Body of pancreas (tissue), 4 donors: Measurements from ENCODE around the gene ADAMTS17. TPM values are rescaled to one million over a fixed set of nuclear protein-coding genes. Genes with fewer than 3 reads are reported as not detected.

Experiments
- ATAC-seq: fragments of 150-250 bp; one replicate; pipeline ENCODE4 v1.9.1; 2016
- DNase-seq, 4 donors: peaks; one replicate each; pipeline ENCODE4 v3.0.0-alpha.2; 2019
- H3K27ac ChIP-seq, 4 donors: fragments of 200-600 bp; sonication (generic); 1 replicate in 3 of 4; 2 replicates in 1 of 4; pipeline versions ENCODE4 v1.5.1 to v1.6.1; 2016 to 2019; ENCODE audit warnings: mild to moderate bottlenecking in 1 of 4, mixed read lengths in 1 of 4, moderate library complexity in 1 of 4
- H3K27me3 ChIP-seq, 2 donors: fragments of 200-600 bp; sonication (generic); one replicate each; pipeline ENCODE4 v1.6.0; 2016; ENCODE audit warnings: mild to moderate bottlenecking in 1 of 2
- H3K36me3 ChIP-seq, 2 donors: fragments of 200-600 bp; sonication (generic); replicated peaks in 1 of 2; 2 replicates each; pipeline ENCODE4 v1.5.1; 2016; ENCODE audit warnings: low read depth in 2 of 2; ENCODE audit not compliant: insufficient read depth in 1 of 2
- H3K4me1 ChIP-seq: fragments of 200-600 bp; sonication (generic); one replicate; pipeline ENCODE4 v1.6.0; 2016
- H3K4me3 ChIP-seq, 2 donors: fragments of 200-600 bp; sonication (generic); 1 replicate in 1 of 2; 2 replicates in 1 of 2; pipeline ENCODE4 v1.5.1; 2016 to 2019
- H3K9me3 ChIP-seq, 3 donors: fragments of 200-600 bp; sonication (generic); 1 replicate in 2 of 3; 2 replicates in 1 of 3; pipeline ENCODE4 v1.5.1; 2016
- POLR2A ChIP-seq, 3 donors: fragments of 450-650 bp; IDR thresholded peaks; one replicate each; pipeline ENCODE4 v1.6.1; 2016; ENCODE audit warnings: antibody characterized with exemption in 3 of 3, mild to moderate bottlenecking in 2 of 3
- WGBS, 2 donors: methylation state at CpG; one replicate each; pipeline ENCODE4 v1.1.5; 2017; 5-methylcytosine and 5-hydroxymethylcytosine counted together
- intact Hi-C: fragments of 100-400 bp; cut with DNase I; formaldehyde crosslinking; loops from one replicate; pipeline ENCODE4 v1.15.1; 2023
- total RNA-seq, 2 donors: library from RNA; depleted of rRNA; stranded (reverse); fragments of >200 nt; gene quantifications; one replicate each; pipeline ENCODE4 v1.1.0, GENCODE V29; 2016
- TF ChIP-seq, protein P1 (sequence below), 7 experiments: fragments of 450-650 bp in 4 of 7; fragments of 200-600 bp in 3 of 7; sonication (generic) in 3 of 7; IDR thresholded peaks; one replicate each; pipeline ENCODE4 v1.5.1; 2016 to 2019; ENCODE audit warnings: antibody characterized with exemption in 7 of 7

Gene ADAMTS17
- total RNA-seq, 2 donors from 2014 or later = 24.6 to 26.0 TPM

DNA sequence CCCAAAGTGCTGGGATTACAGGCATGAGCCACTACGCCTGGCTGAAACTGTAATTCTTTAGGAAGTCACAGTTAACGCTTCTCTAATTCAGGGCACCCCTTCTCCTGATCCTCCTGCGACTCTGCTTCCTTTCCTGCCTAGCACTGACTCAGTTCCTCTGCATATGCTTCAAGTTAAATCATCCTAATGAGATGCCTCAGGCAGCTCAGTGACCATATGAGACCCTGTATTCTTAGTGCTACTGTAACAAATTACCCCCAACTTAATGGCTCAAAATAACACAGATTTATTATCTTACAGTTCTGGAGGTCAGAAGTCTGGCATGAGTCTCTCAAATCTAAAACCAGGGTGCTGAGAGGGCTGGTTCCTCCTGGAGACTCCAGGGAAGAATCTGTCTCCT lies 336.8 kb downstream of the ADAMTS17 start:
- no peaks in the 10 kb centered on the region for H3K4me1 ChIP-seq
- no peaks in the 10 kb centered on the region for H3K9me3 ChIP-seq
- 89 to 100% methylated on average over 3 of the region's 3 CpGs for WGBS, 2 donors
- TF ChIP-seq, protein P1, sequence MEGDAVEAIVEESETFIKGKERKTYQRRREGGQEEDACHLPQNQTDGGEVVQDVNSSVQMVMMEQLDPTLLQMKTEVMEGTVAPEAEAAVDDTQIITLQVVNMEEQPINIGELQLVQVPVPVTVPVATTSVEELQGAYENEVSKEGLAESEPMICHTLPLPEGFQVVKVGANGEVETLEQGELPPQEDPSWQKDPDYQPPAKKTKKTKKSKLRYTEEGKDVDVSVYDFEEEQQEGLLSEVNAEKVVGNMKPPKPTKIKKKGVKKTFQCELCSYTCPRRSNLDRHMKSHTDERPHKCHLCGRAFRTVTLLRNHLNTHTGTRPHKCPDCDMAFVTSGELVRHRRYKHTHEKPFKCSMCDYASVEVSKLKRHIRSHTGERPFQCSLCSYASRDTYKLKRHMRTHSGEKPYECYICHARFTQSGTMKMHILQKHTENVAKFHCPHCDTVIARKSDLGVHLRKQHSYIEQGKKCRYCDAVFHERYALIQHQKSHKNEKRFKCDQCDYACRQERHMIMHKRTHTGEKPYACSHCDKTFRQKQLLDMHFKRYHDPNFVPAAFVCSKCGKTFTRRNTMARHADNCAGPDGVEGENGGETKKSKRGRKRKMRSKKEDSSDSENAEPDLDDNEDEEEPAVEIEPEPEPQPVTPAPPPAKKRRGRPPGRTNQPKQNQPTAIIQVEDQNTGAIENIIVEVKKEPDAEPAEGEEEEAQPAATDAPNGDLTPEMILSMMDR (IDR thresholded peaks at IDR 0.05) = no peak
- TF ChIP-seq POLR2A (IDR thresholded peaks at IDR 0.05) = no peak
- no peak overlapping the region for H3K4me3 ChIP-seq
- DNase-seq = no peak
- no peak for ATAC-seq
- no peak overlapping the region for H3K27ac ChIP-seq
- intact Hi-C loops = no loop called here
- no peaks in the 10 kb centered on the region for H3K36me3 ChIP-seq
- no peaks in the 10 kb centered on the region for H3K27me3 ChIP-seq

DNA sequence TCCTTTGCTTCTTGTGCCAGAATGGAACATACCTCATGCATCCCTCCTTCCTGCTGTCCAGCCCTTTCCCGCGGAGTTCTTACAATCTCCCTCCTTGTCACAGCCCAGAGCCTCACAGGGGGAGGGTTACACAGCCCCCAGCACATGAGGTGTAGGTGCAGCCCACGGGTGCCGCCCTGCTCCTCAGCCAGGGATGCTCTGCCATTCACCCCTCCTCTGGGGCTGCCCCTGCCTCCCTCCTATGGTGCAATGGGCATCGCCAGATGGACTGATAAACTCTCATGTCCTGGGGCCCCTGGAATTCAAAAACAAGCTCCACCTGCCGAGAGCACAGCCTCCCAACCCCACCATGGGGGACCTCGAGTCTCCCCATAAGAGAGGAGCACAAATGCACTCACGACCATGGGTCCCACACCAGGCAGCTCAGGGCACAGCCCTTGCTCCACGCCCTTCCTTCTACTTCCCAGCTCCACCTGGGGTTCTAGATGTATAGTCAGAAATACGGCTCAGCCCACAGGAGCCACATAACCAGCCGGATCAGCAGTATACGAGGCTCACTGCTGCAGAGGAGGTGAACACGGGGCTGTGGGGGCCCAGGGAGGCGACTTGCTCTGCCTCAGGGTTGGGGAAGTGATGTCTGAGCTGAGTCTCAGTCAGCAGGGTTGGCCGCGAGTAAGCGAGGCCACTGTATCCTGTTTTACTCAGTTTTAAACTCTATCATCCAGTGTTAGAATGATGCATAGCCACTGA lies 338.8 kb downstream of the ADAMTS17 start:
- no peak for ATAC-seq
- no peak for DNase-seq
- Histone ChIP-seq H3K27ac (no peak overlapping the region), H3K27me3 (no peaks in the 10 kb centered on the region), H3K4me1 (no peaks in the 10 kb centered on the region), H3K36me3 (no peaks in the 10 kb centered on the region), H3K4me3 (no peak overlapping the region), H3K9me3 (no peaks in the 10 kb centered on the region)
- TF ChIP-seq POLR2A (IDR thresholded peaks at IDR 0.05) = no peak
- TF ChIP-seq, protein P1 (IDR thresholded peaks at IDR 0.05) = no peak
- WGBS, 2 donors = 85 to 89% methylated on average over 17 of the region's 17 CpGs
- intact Hi-C loops = no loop called here

DNA sequence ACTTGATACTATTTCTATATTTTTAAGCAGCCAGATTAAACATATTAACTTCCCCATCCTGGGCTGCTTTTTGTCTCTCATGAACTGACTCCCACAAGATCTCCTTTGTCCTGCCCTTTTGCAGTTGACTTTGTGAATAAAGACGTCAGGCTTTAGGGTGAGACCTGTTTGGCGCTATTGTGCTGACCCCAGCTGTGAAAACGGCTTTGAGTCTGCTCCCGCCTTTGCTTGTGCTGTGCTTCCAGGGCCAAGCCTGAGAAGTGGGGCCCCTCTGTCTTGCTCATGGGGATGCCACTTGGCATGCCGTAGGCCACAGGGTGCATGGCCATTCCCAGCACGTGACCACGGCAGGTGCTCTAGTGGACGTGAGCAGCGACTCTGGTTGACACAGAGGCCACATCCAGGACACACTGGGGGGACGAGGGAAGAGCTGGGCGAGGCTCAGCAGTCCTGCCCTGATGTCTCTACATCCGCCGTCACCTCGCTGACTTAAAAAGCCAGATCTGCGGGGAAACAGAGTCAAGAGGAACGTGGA lies 339.6 kb downstream of the ADAMTS17 start:
- Histone ChIP-seq H3K36me3 (no peaks in the 10 kb centered on the region), H3K27ac (no peak overlapping the region), H3K4me1 (no peaks in the 10 kb centered on the region), H3K27me3 (no peaks in the 10 kb centered on the region), H3K4me3 (no peak overlapping the region), H3K9me3 (no peaks in the 10 kb centered on the region)
- TF ChIP-seq, protein P1 (IDR thresholded peaks at IDR 0.05) = no peak
- TF ChIP-seq POLR2A (IDR thresholded peaks at IDR 0.05) = no peak
- 87 to 88% methylated on average over 16 of the region's 16 CpGs for WGBS, 2 donors
- ATAC-seq = no peak
- intact Hi-C loops = no loop called here
- no peak for DNase-seq

DNA sequence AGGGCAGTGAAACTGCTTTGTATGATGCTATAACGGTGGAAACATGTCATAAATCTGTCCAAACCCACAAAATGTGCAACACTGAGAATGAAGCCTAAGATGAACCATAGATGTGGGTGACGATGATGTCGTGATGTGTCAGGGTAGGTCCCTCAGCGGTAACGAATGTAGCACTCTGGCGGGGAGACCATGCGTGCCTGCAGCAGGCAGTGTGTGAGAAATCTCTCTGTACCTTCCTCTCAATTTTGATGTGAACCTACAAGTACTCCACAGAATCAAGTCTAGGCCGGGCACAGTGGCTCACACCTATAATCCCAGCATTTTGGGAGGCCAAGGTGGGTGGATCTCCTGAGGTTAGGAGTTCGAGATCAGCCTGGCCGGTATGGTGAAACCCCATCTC lies 340.4 kb downstream of the ADAMTS17 start:
- Histone ChIP-seq H3K4me1 (no peaks in the 10 kb centered on the region), H3K9me3 (no peaks in the 10 kb centered on the region), H3K27me3 (no peaks in the 10 kb centered on the region), H3K27ac (no peak overlapping the region), H3K36me3 (no peaks in the 10 kb centered on the region), H3K4me3 (no peak overlapping the region)
- WGBS, 2 donors = 90 to 95% methylated on average over 10 of the region's 10 CpGs
- DNase-seq (no peak), ATAC-seq (no peak)
- TF ChIP-seq POLR2A (IDR thresholded peaks at IDR 0.05) = no peak
- TF ChIP-seq, protein P1 (IDR thresholded peaks at IDR 0.05) = no peak
- intact Hi-C loops = no loop called here
